H54 (cell line): Measurements from ENCODE around the gene CACNB4.

Source experiments
- DNase-seq: peaks from one replicate; pipeline ENCODE4 v3.0.0; 2011; ENCODE audit warnings: low spot score, mixed read lengths; ENCODE audit not compliant: insufficient read length
- FAIRE-seq: peaks from 3 replicates; lab custom pipeline; 2011; peaks lifted over from hg19 to GRCh38; lab: Jason Lieb, UNC
- POLR2A ChIP-seq: IDR thresholded peaks from 2 replicates; pipeline ENCODE4 v1.6.1; 2011; ENCODE audit warnings: low read depth, mild to moderate bottlenecking, low read length

Gene CACNB4

DNA sequence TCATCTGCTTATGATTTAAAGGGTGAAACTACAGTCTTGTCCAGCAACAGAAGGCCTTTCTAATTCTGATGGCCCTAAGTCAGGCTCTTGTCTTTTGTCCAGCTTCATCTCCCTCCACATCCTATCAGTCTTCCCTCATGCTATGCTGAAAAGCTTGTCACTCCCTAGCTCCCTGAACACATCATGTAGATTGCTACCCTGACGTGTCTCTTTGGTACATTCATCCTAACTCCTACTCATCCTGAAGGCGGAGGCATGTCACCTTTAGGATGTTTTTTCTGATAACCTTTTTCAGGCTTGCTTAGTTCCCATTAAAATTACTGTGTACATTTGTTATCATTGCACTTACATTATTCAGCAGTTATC is 192.2 kb downstream of the CACNB4 start:
- TF ChIP-seq POLR2A: no peak
- FAIRE-seq (no peak), DNase-seq (no peak)

DNA sequence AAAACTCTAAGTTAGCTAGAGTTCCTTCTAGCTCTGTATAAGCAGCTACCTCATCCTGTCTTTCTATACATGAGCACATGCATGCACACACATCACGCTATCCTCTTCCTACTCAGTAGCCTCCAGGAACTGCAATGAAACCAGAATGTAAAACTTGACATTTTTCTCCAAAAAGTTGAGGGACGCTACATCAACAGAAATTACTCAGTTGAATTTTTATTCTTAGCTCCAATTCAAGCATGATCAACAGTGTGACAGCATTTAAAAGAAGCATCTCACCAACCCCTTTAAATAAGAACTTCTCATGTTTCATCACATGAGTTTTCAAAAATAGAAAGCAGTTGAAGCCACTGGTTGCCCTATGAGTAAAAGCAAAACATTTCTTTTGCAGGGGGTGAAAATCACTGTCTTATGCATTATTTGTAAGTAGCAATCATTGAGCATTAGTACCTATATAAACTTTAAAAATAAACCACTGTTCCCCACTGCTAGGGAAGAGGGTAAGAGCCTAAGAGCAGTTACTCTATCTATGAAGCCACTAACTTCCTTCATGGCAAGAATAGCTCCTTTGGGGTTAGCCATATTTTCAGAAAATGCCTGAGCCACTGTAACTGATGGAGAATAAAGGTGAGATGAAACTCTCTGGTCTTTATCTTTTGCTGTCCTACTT is 192.7 kb downstream of the CACNB4 start:
- no peak for TF ChIP-seq POLR2A
- FAIRE-seq: no peak
- DNase-seq: no peak

GRCh38 chr2:151904807-151905206 is 194.0 kb downstream of the CACNB4 start:
- FAIRE-seq: no peak
- DNase-seq: no peak
- no peak for TF ChIP-seq POLR2A

DNA sequence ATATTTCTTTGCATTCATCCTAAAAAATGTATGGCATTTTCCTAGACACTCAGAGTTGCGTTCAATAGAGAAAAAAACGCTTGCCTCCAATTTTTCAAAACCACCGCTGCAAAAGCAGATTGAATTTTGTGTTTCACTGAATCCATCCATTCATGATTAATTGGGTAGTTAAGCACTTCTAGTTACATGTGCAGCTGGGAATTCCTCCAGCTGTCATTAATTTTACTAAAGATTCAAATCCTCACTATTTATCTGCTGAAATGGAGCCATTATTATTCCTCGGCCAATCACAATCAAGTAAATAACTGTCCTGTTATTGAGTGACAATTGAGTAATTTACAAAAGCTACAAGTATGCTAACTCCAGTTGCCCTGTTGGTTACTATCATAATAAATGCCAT is 194.8 kb downstream of the CACNB4 start:
- FAIRE-seq (no peak), DNase-seq (no peak)

GRCh38 chr2:151902829-151903228 is 196.0 kb downstream of the CACNB4 start:
- no peak for DNase-seq
- no peak for FAIRE-seq
- no peak for TF ChIP-seq POLR2A

More for the DNA sequence above, 194.8 kb downstream of the CACNB4 start:
- TF ChIP-seq POLR2A: no peak

GRCh38 chr2:151900331-151900730 is 198.5 kb downstream of the CACNB4 start:
- FAIRE-seq: no peak
- TF ChIP-seq POLR2A: no peak
- DNase-seq: no peak

DNA sequence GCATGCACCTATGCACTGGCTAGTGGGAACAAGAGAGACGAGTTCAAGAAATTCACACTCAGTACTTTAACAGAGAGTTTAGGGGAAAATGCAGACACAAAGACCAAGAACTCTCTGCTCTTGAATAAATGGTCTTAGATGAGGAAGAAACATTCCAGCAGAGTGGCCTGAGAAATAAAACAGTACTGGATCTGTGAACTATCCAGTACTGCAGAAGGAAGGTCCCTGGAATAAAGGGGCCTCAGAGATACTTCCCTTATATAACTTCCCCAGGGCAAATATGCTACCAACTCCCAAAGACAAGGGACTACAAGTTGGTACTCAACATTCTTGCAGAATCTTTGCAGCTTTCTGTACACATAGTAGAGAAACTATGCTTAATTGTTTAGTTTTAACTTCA is 199.7 kb downstream of the CACNB4 start:
- FAIRE-seq (no peak), DNase-seq (no peak)
- TF ChIP-seq POLR2A: no peak

DNA sequence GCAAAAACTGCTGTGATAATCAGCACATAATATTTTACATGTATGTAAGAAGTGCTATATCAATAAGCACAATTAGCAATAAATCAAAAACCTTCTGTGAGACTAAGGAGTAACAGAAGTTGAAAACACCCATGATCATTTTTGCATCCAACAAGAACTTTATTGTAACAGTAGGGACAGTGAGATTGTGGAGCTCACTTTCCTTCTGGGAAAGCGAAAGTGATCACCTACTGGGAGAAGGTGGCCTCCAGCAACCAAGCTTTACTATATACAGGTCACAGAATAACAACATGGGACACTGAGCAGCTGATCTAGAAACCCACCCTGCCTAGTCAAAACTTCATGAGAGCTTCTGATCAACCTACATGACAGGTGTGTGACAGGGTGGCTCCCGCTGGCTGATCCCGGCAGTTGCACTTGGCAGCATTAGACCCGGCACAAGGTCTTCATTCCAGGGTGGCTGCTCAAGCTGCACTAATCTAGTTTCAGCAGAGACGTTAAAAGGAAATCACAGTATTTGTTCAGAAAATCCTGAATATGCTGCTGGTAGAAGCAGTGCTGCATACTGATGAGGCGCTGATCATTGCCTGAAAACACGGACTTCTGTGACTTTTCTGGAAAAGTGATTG is 207.2 kb downstream of the CACNB4 start:
- no peak for FAIRE-seq
- DNase-seq: no peak
- TF ChIP-seq POLR2A: no peak

- TF ChIP-seq POLR2A: no peak
- no peak for DNase-seq
- FAIRE-seq: no peak
These were observed 211.7 kb downstream of the CACNB4 start for GRCh38 chr2:151887164-151887563.

DNA sequence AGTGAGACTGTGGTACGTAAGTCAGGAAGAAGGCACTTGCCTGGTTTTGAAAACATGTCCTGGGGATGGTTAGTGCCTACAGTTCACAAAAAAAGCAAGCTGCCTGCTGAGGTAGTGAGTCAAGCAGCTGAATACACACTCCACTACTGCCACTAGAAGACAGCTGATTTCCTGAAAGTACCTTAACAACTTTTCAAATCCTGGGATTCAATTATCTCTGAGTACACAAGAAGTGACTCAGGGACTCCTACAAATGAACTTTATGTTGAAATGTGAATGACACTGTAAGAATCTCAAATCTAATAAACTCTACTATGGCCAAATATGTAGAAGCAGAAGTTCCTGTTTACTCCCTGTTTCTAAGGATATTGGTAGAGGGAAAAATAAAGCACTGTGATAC is 212.6 kb downstream of the CACNB4 start:
- no peak for DNase-seq
- FAIRE-seq: no peak
- no peak for TF ChIP-seq POLR2A

DNA sequence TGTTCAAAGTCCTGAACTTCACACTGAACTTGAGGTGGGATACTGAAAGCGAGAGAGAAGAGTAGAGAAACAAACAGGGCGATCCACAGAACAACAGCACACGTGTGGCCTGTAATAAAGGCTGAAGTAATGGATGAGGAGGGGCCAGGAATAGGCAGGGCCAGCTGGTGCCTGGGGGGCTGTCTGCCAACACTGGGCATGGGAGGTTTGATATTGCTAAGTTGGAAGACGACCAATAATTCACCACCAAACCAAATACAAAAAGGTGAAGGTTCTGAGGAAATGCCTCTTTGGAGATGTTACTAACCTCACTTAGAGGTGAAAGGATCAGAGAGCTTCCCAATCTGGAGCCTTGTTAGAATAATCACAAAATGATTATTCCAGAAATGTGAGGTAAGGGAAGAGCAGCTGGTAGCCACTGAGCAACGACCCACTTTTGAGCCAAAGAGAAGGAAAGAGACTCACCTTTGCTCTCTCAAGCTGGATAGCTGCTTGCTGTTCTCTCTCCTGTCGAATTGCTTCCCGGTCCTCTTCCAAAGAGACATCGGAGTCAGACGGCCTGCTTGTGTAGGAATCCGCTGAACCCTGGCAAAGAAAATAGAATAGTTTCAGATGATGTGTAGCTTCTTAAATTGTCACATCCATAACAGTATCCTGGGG is 215.9 kb downstream of the CACNB4 start:
- FAIRE-seq (no peak), DNase-seq (no peak)
- no peak for TF ChIP-seq POLR2A

DNA sequence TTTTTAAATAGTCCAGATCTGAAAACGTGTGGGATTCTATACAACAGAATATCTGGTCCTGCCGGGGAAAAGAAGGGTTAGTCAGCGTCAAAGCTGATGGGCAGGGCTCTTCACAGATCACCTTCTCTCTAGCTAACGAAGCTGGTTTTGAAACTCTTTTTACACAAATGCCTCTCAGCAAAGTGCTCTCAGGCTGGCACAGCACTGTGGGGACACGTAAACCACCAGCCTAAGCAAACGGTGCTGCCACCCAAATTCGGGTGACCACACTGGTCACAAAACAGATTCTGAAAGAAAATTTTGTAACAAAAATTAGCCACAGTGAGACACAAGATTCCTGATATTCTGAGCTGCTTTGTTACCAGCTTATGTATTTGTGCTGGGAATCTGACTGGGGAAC is 217.5 kb downstream of the CACNB4 start:
- FAIRE-seq (no peak), DNase-seq (no peak)
- no peak for TF ChIP-seq POLR2A

DNA sequence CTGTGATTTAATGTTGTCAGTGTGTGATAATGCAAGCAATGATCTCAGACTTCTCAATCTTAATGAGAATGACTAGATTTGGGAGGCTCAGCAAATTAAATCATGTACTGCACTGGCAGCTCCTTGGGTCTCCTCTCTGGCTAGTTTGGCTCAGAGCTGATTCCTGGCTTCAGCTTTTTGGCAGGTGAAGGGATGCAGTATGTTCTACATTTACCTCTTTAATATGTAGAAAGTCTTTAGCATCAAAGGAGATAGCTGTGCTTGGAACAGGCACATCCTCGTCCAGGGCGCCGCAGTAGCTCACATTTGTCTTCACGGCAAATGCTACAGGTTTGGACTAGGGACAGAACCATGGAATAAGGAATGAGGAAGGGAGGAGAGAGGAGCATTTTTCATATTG is 218.3 kb downstream of the CACNB4 start:
- DNase-seq: no peak
- no peak for TF ChIP-seq POLR2A
- no peak for FAIRE-seq

DNA sequence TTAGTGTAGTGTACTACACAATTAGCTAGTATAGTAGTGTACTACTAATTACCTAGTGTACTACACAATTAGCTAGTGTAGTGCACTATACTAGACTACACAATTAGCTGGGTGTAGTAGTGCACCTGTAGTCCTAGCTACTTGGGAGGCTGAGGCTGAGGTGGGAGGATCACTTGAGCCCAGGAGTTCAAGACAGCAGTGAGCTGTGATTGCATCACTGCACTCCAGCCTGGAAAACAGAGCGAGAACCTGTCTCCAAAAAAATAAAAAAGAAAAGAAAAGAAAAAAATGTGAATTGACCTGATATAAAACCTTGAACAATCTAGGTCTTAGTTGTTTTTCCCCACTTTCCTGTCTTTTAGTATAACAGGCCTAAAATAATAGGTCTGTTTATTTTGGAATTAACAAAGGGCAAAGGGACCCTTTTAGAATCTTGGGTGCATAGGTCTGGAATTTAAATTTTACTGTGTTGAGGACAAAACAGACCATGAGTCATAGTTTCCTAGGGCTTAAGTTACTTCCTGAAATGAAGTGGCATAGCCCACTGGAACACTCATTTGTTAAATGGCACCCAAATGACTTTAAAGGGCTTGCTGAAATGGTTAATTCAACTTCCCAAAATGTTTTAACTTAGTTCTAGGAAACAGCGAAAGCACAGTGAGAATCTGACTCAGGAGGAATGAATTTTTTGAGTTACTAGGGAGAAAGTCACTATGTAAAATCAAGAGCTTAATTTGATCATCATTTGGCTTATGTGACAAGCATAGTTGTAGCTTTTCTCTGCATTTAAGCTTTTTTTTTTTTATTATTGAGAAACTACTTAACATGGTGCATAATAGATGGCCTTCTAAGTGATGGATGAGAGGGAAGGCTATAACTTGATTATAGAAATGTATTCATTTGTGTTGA is 219.9 kb downstream of the CACNB4 start:
- TF ChIP-seq POLR2A: no peak
- FAIRE-seq (no peak), DNase-seq (no peak)
